B cell (primary cell): Measurements from ENCODE around the gene TMEM154. TPM values are rescaled to one million over a fixed set of nuclear protein-coding genes. Genes with fewer than 3 reads are reported as not detected.

Source experiments
- ATAC-seq: fragments of 200-7000 bp; cut with Tn5 transposase; one replicate; pipeline ENCODE4 v1.10.0; 2021; ENCODE audit warnings: low read depth, mild to moderate bottlenecking, moderate number of reproducible peaks, moderate library complexity
- CTCF ChIA-PET: fragments of 350-600 bp; sonication (Branson Sonifier 250); formaldehyde crosslinking; loops from one replicate; lab custom pipeline; 2021; ENCODE audit warnings: antibody characterized with exemption, inconsistent platforms; lab: Charles Lee
- POLR2A ChIA-PET: fragments of 350-600 bp; sonication (Branson Sonifier 250); formaldehyde crosslinking; loops from one replicate; lab custom pipeline; 2021; ENCODE audit warnings: antibody characterized with exemption; lab: Charles Lee
- DNase-seq: peaks from one replicate; pipeline ENCODE4 v3.0.0; 2013
- H2AFZ ChIP-seq: 2 replicates; pipeline ENCODE4 v1.6.1; 2012; ENCODE audit warnings: mild to moderate bottlenecking, low read depth, low read length; ENCODE audit not compliant: insufficient read depth, poor library complexity, severe bottlenecking
- H3K27ac ChIP-seq, 2 donors: 1 replicate in 1 of 2; 2 replicates in 1 of 2; pipeline ENCODE4 v1.5.1; 2012 to 2013; ENCODE audit warnings: low read length in 2 of 2, mild to moderate bottlenecking in 2 of 2, moderate library complexity in 1 of 2
- H3K27me3 ChIP-seq, 4 experiments: fragments of 200-600 bp in 1 of 4; sonication (generic) in 1 of 4; replicated peaks in 1 of 4; 1 replicate in 2 of 4; 2 replicates in 2 of 4; pipeline versions ENCODE4 v1.6.1 to v1.7.0; 2013 to 2016; ENCODE audit warnings: low read length in 3 of 4, mild to moderate bottlenecking in 2 of 4, mixed read lengths in 1 of 4, moderate library complexity in 1 of 4; ENCODE audit not compliant: insufficient read depth in 4 of 4, control insufficient read depth in 3 of 4; ENCODE audit errors: control extremely low read depth in 1 of 4
- H3K36me3 ChIP-seq, 2 experiments: replicated peaks in 1 of 2; 1 replicate in 1 of 2; 2 replicates in 1 of 2; pipeline versions ENCODE4 v1.6.1 to v1.7.1; 2013; ENCODE audit warnings: low read length in 1 of 2; ENCODE audit not compliant: insufficient read depth in 2 of 2, control insufficient read depth in 1 of 2; ENCODE audit errors: control extremely low read depth in 1 of 2, extremely low read depth in 1 of 2
- H3K4me1 ChIP-seq, 2 donors: fragments of 200-600 bp in 1 of 2; sonication (generic) in 1 of 2; 1 replicate in 1 of 2; 2 replicates in 1 of 2; pipeline versions ENCODE4 v1.5.1 to v1.6.1; 2013 to 2017; ENCODE audit warnings: low read length in 2 of 2; ENCODE audit not compliant: control insufficient read depth in 2 of 2, insufficient read depth in 2 of 2
- H3K4me2 ChIP-seq: replicated peaks from 2 replicates; pipeline ENCODE3; 2012; ENCODE audit warnings: mild to moderate bottlenecking, low read depth, low read length; ENCODE audit not compliant: poor library complexity, severe bottlenecking
- H3K4me3 ChIP-seq, 5 experiments: fragments of 200-600 bp in 1 of 5; sonication (generic) in 1 of 5; 1 replicate in 3 of 5; 2 replicates in 2 of 5; pipeline versions ENCODE4 v1.5.1 to v1.7.0; 2011 to 2016; ENCODE audit warnings: low read length in 4 of 5, mild to moderate bottlenecking in 4 of 5, low read depth in 2 of 5, control low read depth in 1 of 5, moderate library complexity in 1 of 5; ENCODE audit not compliant: insufficient read depth in 1 of 5; ENCODE audit errors: control extremely low read depth in 1 of 5, extremely low read depth in 1 of 5
- H3K79me2 ChIP-seq: fragments of 200-600 bp; sonication (generic); one replicate; pipeline ENCODE4 v1.6.0; 2016; ENCODE audit warnings: low read length; ENCODE audit not compliant: control insufficient read depth, insufficient read depth
- H3K9ac ChIP-seq: fragments of 200-600 bp; sonication (generic); 2 replicates; pipeline ENCODE4 v1.6.1; 2017; ENCODE audit warnings: mild to moderate bottlenecking, low read length, moderate library complexity
- H3K9me3 ChIP-seq, 3 donors: one replicate each; pipeline versions ENCODE4 v1.6.1 to v1.7.1; 2013; ENCODE audit warnings: low read length in 2 of 3; ENCODE audit not compliant: control insufficient read depth in 2 of 3, insufficient read depth in 1 of 3; ENCODE audit errors: control extremely low read depth in 1 of 3
- H4K20me1 ChIP-seq: 2 replicates; pipeline ENCODE4 v1.6.0; 2012; ENCODE audit warnings: mild to moderate bottlenecking, low read length; ENCODE audit not compliant: insufficient read depth, control insufficient read depth, poor library complexity, severe bottlenecking
- H3K27ac Mint-ChIP-seq: one replicate; pipeline ENCODE4 v1.8.0; 2021; ENCODE audit warnings: mixed read lengths
- H3K27me3 Mint-ChIP-seq: one replicate; pipeline ENCODE4 v1.8.0; 2021; ENCODE audit warnings: mixed read lengths
- H3K4me1 Mint-ChIP-seq: one replicate; pipeline ENCODE4 v1.8.0; 2021; ENCODE audit warnings: mixed read lengths
- H3K4me3 Mint-ChIP-seq: one replicate; pipeline ENCODE4 v1.8.0; 2021; ENCODE audit warnings: mixed read lengths
- H3K9me3 Mint-ChIP-seq: one replicate; pipeline ENCODE4 v1.8.0; 2022; ENCODE audit warnings: mixed read lengths; ENCODE audit not compliant: insufficient read depth
- CTCF ChIP-seq: fragments of 200-600 bp; IDR thresholded peaks from one replicate; pipeline ENCODE4 v1.8.0; 2022; ENCODE audit warnings: antibody characterized with exemption, mild to moderate bottlenecking
- EZH2 ChIP-seq: IDR thresholded peaks from 2 replicates; pipeline ENCODE4 v1.6.1; 2012; ENCODE audit warnings: borderline replicate concordance, low read depth, mild to moderate bottlenecking, moderate library complexity, low read length; ENCODE audit not compliant: insufficient read depth, poor library complexity, severe bottlenecking
- WGBS: methylation state at CpG from one replicate; pipeline ENCODE4 v1.1.5; 2013; ENCODE audit warnings: missing lambda C conversion rate; ENCODE audit not compliant: insufficient coverage; 5-methylcytosine and 5-hydroxymethylcytosine counted together
- intact Hi-C: fragments of 100-400 bp; cut with micrococcal nuclease; formaldehyde crosslinking; loops from one replicate; pipeline ENCODE4 v1.10.0; 2022
- polyA plus RNA-seq: library from polyadenylated mRNA; depleted of rRNA; stranded (reverse); fragments of >200 nt; gene quantifications from 2 replicates; pipeline ENCODE4 v1.2.3, GENCODE V29; 2012
- total RNA-seq, 2 donors: library from RNA; stranded (reverse); fragments of 120-200 nt in 1 of 2; gene quantifications; 1 replicate in 1 of 2; 2 replicates in 1 of 2; pipeline versions ENCODE4 v1.2.3 to v1.2.4, GENCODE V29; 2013 to 2022

TMEM154 gene
- total and polyA plus RNA-seq, 2 donors (not counting 1 experiment from before 2014, with no cell fraction given) = 20.1 to 99.1 TPM

DNA sequence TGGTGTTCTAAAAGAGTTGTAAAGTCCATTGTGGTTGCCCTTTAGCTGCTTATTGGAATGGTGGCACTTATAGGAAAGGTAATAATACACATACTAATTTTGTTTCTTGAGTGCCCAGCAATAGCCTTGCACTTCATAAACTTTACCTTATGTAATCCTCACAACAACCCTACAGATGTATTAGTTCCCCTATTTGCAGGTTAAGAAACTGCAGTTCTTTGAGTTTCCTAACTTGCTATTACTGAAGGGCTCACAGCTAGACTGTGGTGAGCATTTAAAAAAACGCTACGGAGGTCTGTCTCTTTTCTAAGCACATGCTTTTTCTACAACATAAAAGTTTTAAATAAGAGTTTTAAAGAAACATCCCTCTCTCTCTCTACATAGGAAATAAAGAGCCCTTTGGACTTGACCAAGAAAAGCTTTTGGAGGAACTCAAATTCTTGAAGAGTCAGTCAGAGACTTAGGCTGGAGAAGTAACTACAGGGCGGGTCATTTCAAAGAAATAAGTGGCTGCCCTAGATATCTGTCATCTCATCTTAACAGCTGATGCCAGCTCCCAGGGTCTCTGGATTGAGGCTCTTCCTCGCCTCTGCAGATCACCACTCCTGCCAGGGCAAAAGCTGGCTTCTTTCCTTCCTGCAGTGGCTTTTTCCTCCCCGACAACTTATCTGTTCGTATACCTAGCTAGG, 101.9 kb downstream of the TMEM154 start:
- no peak overlapping the region for H3K9ac ChIP-seq
- 95% methylated on average over 4 of the region's 6 CpGs for WGBS
- ATAC-seq (peak; percentile 41), DNase-seq (no peak)
- no peak overlapping the region for H2AFZ ChIP-seq
- no peaks in the 10 kb centered on the region for H4K20me1 ChIP-seq
- H3K27me3 Mint-ChIP-seq = no peaks in the 10 kb centered on the region
- H3K27me3 ChIP-seq = no peaks in the 10 kb centered on the region
- no peak overlapping the region for H3K4me3 Mint-ChIP-seq
- H3K4me1 ChIP-seq = no peaks in the 10 kb centered on the region
- H3K4me1 Mint-ChIP-seq = no peaks in the 10 kb centered on the region
- H3K27ac Mint-ChIP-seq = no peak overlapping the region
- ChIA-PET CTCF (interaction anchor here (0.6 to 2.1 kb wide), 5 partner anchors 11 to 1711 kb away, joined by 3 to 7 read pairs (median 3); no protein-coding TSS in a partner anchor), POLR2A (no interaction called here)
- H3K79me2 ChIP-seq = no peaks in the 10 kb centered on the region
- no peak overlapping the region for H3K4me3 ChIP-seq
- no peak overlapping the region for H3K27ac ChIP-seq
- intact Hi-C loops = no loop called here
- H3K9me3 ChIP-seq = no peaks in the 10 kb centered on the region
- H3K4me2 ChIP-seq = no peak overlapping the region
- TF ChIP-seq CTCF (no peak), EZH2 (no peak)
- no peaks in the 10 kb centered on the region for H3K9me3 Mint-ChIP-seq
- no peaks in the 10 kb centered on the region for H3K36me3 ChIP-seq

GRCh38 chr4:152575533-152575932, 104.3 kb downstream of the TMEM154 start:
- POLR2A ChIA-PET = interaction anchor here (0.7 kb wide), 1 partner anchor 129 kb away, joined by 4 read pairs; no protein-coding TSS in a partner anchor

More at GRCh38 chr4:152575533-152575932, 104.3 kb downstream of the TMEM154 start:
- no peaks in the 10 kb centered on the region for H3K27me3 Mint-ChIP-seq
- H3K9me3 Mint-ChIP-seq = no peaks in the 10 kb centered on the region
- H3K4me3 Mint-ChIP-seq = no peak overlapping the region
- no peak for ATAC-seq
- no peaks in the 10 kb centered on the region for H3K4me1 ChIP-seq
- TF ChIP-seq CTCF (no peak), EZH2 (no peak)
- CTCF ChIA-PET = interaction anchor here (0.7 kb wide), 1 partner anchor 76 kb away, joined by 3 read pairs; no protein-coding TSS in a partner anchor
- H3K79me2 ChIP-seq = no peaks in the 10 kb centered on the region
- no peak overlapping the region for H3K4me2 ChIP-seq
- no peaks in the 10 kb centered on the region for H3K36me3 ChIP-seq
- no peak overlapping the region for H2AFZ ChIP-seq
- no peaks in the 10 kb centered on the region for H3K9me3 ChIP-seq
- no peak overlapping the region for H3K27ac Mint-ChIP-seq
- no peak overlapping the region for H3K27ac ChIP-seq
- H3K27me3 ChIP-seq = no peaks in the 10 kb centered on the region
- no peaks in the 10 kb centered on the region for H4K20me1 ChIP-seq
- no peak overlapping the region for H3K4me3 ChIP-seq
- DNase-seq = no peak
- WGBS = no CpG with 5 or more reads among the region's 1 CpG
- intact Hi-C loops = no loop called here
- H3K4me1 Mint-ChIP-seq = no peaks in the 10 kb centered on the region
- H3K9ac ChIP-seq = no peak overlapping the region
